ENCODE results near the gene CAMK1G.

- no peak for TF ChIP-seq CTCF (IDR thresholded peaks at IDR 0.05; ENCODE audit: insufficient read depth, low read length, poor library complexity, severe bottlenecking)
- TF ChIP-seq EZH2phosphoT487 (conservative IDR thresholded peaks at IDR 0.05; ENCODE audit: low read length) = no peak
Measured at GRCh38 chr1:209607795-209608178, 24.3 kb downstream of the CAMK1G start.
